MM.1S (cell line): ENCODE data around the gene MAPK4.

Experiments used
- DNase-seq: peaks from one replicate; pipeline ENCODE4 v3.0.0-alpha.2; 2015
- H2AFZ ChIP-seq: fragments of 300-600 bp; sonication (generic); 2 replicates; pipeline ENCODE4 v1.6.0; 2016; ENCODE audit warnings: antibody characterized with exemption, low read length
- H3F3A ChIP-seq: fragments of 300-600 bp; sonication (generic); 2 replicates; pipeline ENCODE4 v1.6.1; 2016; ENCODE audit warnings: mild to moderate bottlenecking, antibody characterized with exemption, low read length, moderate library complexity, mixed read lengths; ENCODE audit not compliant: insufficient read depth
- H3K27ac ChIP-seq: fragments of 300-600 bp; sonication (generic); 2 replicates; pipeline ENCODE4 v1.5.1; 2016; ENCODE audit warnings: mild to moderate bottlenecking, low read length
- H3K27me3 ChIP-seq: fragments of 300-600 bp; sonication (generic); replicated peaks from 2 replicates; pipeline ENCODE4 v1.6.0; 2016; ENCODE audit warnings: low read length; ENCODE audit not compliant: insufficient read depth
- H3K36me3 ChIP-seq: fragments of 300-600 bp; sonication (generic); replicated peaks from 2 replicates; pipeline ENCODE4 v1.6.1; 2016; ENCODE audit warnings: mild to moderate bottlenecking, low read length, mixed read lengths; ENCODE audit not compliant: insufficient read depth
- H3K4me1 ChIP-seq: fragments of 300-600 bp; sonication (generic); 2 replicates; pipeline ENCODE4 v1.6.1; 2016; ENCODE audit warnings: low read length, mixed read lengths
- H3K4me2 ChIP-seq: fragments of 300-600 bp; sonication (generic); 2 replicates; pipeline ENCODE4 v1.6.0; 2016; ENCODE audit warnings: low read depth, low read length
- H3K4me3 ChIP-seq: fragments of 300-600 bp; sonication (generic); 2 replicates; pipeline ENCODE4 v1.5.1; 2016; ENCODE audit warnings: low read length, mixed read lengths
- H3K79me2 ChIP-seq: fragments of 300-600 bp; sonication (generic); 2 replicates; pipeline ENCODE4 v1.6.1; 2016; ENCODE audit warnings: mixed run types, low read length, mixed read lengths
- H3K9ac ChIP-seq: fragments of 300-600 bp; sonication (generic); 2 replicates; pipeline ENCODE4 v1.6.1; 2016; ENCODE audit warnings: low read length, mixed read lengths
- H3K9me2 ChIP-seq: fragments of 300-600 bp; sonication (generic); replicated peaks from 2 replicates; pipeline ENCODE4 v1.6.1; 2016; ENCODE audit warnings: mild to moderate bottlenecking, low read length, mixed read lengths; ENCODE audit not compliant: insufficient read depth
- H3K9me3 ChIP-seq: fragments of 300-600 bp; sonication (generic); replicated peaks from 2 replicates; pipeline ENCODE4 v1.6.1; 2016; ENCODE audit warnings: mild to moderate bottlenecking, low read length, mixed read lengths; ENCODE audit not compliant: insufficient read depth
- H4K20me1 ChIP-seq: fragments of 300-600 bp; sonication (generic); 2 replicates; pipeline ENCODE4 v1.6.1; 2016; ENCODE audit warnings: mild to moderate bottlenecking, low read length, moderate library complexity, mixed read lengths; ENCODE audit not compliant: insufficient read depth
- CTCF ChIP-seq: fragments of 300-600 bp; sonication (generic); IDR thresholded peaks from 2 replicates; pipeline ENCODE4 v1.5.1; 2016; ENCODE audit warnings: antibody characterized with exemption, low read length, mixed read lengths
- EZH2 ChIP-seq: fragments of 300-600 bp; sonication (generic); optimal IDR thresholded peaks from 2 replicates; pipeline ENCODE3; 2017; ENCODE audit warnings: low read depth, mild to moderate bottlenecking, antibody characterized with exemption, low read length, mixed read lengths
- EZH2phosphoT487 ChIP-seq: fragments of 300-600 bp; sonication (generic); IDR thresholded peaks from 2 replicates; pipeline ENCODE4 v1.6.1; 2018; ENCODE audit warnings: antibody characterized with exemption, low read length

The MAPK4 gene

GRCh38 chr18:50682852-50683251 lies 123.0 kb downstream of the MAPK4 start:
- no peak overlapping the region for H3K27ac ChIP-seq
- DNase-seq, result no peak
- no peaks in the 10 kb centered on the region for H3K9me2 ChIP-seq
- no peaks in the 10 kb centered on the region for H3K79me2 ChIP-seq
- H4K20me1 ChIP-seq, result no peaks in the 10 kb centered on the region
- H3K4me1 ChIP-seq, result no peaks in the 10 kb centered on the region
- H3F3A ChIP-seq, result no peaks in the 10 kb centered on the region
- no peaks in the 10 kb centered on the region for H3K9me3 ChIP-seq
- H3K4me3 ChIP-seq, result no peak overlapping the region
- no peaks in the 10 kb centered on the region for H3K27me3 ChIP-seq
- H3K9ac ChIP-seq, result no peak overlapping the region
- H3K4me2 ChIP-seq, result no peak overlapping the region
- no peaks in the 10 kb centered on the region for H3K36me3 ChIP-seq
- no peak for TF ChIP-seq EZH2phosphoT487
- TF ChIP-seq CTCF, result no peak
- no peak for TF ChIP-seq EZH2
- H2AFZ ChIP-seq, result no peak overlapping the region

- Histone ChIP-seq H2AFZ (no peak overlapping the region), H3K27ac (no peak overlapping the region), H3K9me3 (no peaks in the 10 kb centered on the region), H3K4me1 (no peaks in the 10 kb centered on the region), H4K20me1 (no peaks in the 10 kb centered on the region), H3K9me2 (no peaks in the 10 kb centered on the region), H3K4me2 (no peak overlapping the region), H3K9ac (no peak overlapping the region), H3F3A (no peaks in the 10 kb centered on the region), H3K27me3 (no peaks in the 10 kb centered on the region), H3K79me2 (no peaks in the 10 kb centered on the region), H3K4me3 (no peak overlapping the region), H3K36me3 (no peaks in the 10 kb centered on the region)
- TF ChIP-seq EZH2phosphoT487 (no peak), CTCF (no peak), EZH2 (no peak)
- DNase-seq, result no peak
These were observed 126.5 kb downstream of the MAPK4 start for GRCh38 chr18:50686409-50686808.

- TF ChIP-seq EZH2phosphoT487, result no peak
These were observed 127.6 kb downstream of the MAPK4 start for GRCh38 chr18:50687491-50687890.

GRCh38 chr18:50689578-50689977 lies 129.7 kb downstream of the MAPK4 start:
- H3K9ac ChIP-seq, result no peak overlapping the region
- H3K4me2 ChIP-seq, result no peak overlapping the region
- no peak for DNase-seq
- H3K36me3 ChIP-seq, result no peaks in the 10 kb centered on the region
- no peaks in the 10 kb centered on the region for H3K9me3 ChIP-seq
- no peak overlapping the region for H3K27ac ChIP-seq
- H2AFZ ChIP-seq, result no peak overlapping the region
- H3K4me3 ChIP-seq, result no peak overlapping the region
- no peaks in the 10 kb centered on the region for H4K20me1 ChIP-seq
- TF ChIP-seq EZH2phosphoT487, result no peak
- TF ChIP-seq EZH2, result no peak
- TF ChIP-seq CTCF, result no peak
- no peaks in the 10 kb centered on the region for H3K9me2 ChIP-seq
- no peaks in the 10 kb centered on the region for H3F3A ChIP-seq
- no peaks in the 10 kb centered on the region for H3K27me3 ChIP-seq
- no peaks in the 10 kb centered on the region for H3K79me2 ChIP-seq
- no peaks in the 10 kb centered on the region for H3K4me1 ChIP-seq

More at GRCh38 chr18:50687491-50687890, 127.6 kb downstream of the MAPK4 start:
- no peaks in the 10 kb centered on the region for H3K79me2 ChIP-seq
- H3K4me2 ChIP-seq, result no peak overlapping the region
- no peaks in the 10 kb centered on the region for H3K9me2 ChIP-seq
- H3K36me3 ChIP-seq, result no peaks in the 10 kb centered on the region
- no peaks in the 10 kb centered on the region for H3K9me3 ChIP-seq
- H3K27ac ChIP-seq, result no peak overlapping the region
- H3K27me3 ChIP-seq, result no peaks in the 10 kb centered on the region
- no peak for DNase-seq
- H2AFZ ChIP-seq, result no peak overlapping the region
- H4K20me1 ChIP-seq, result no peaks in the 10 kb centered on the region
- H3K4me3 ChIP-seq, result no peak overlapping the region
- H3K4me1 ChIP-seq, result no peaks in the 10 kb centered on the region
- H3K9ac ChIP-seq, result no peak overlapping the region
- no peaks in the 10 kb centered on the region for H3F3A ChIP-seq
